Measurements from ENCODE around the gene NDUFAF4. TPM values are rescaled to one million over a fixed set of nuclear protein-coding genes. Genes with fewer than 3 reads are reported as not detected.

NDUFAF4 gene
- total RNA-seq, 4 donors from 2014 or later, result 14.5 to 39.4 (median 27.4) TPM

DNA sequence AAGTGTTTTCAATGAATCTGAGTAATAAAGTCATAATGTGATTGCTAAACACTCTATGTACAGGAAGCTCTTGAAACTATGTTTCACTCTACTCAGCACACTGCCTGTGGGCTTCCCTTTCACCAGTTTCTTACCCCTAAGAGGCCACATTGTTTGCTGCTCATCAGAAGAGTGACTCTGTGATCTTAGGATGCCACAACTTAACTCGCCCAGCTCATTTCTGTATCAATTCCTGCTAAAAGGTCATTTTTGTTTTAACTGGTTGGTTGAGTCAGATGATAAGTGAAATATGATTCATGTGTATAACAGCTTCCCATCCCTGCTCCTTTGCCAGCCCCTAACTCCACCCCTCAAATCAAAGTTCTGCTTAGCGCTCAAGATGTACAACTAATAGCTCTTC lies 9.8 kb upstream of the NDUFAF4 start:
- no peak overlapping the region for H3K27ac ChIP-seq
- 64 to 66% methylated on average over 2 of the region's 2 CpGs for WGBS, 2 donors (ENCODE audit: low coverage in 1 of 2)
- no peak for ATAC-seq
- no peaks in the 10 kb centered on the region for H3K36me3 ChIP-seq
- H3K27me3 ChIP-seq, result peaks cover 6% of the 10 kb centered on the region
- H3K9me3 ChIP-seq, result no peaks in the 10 kb centered on the region
- H3K4me3 ChIP-seq, result no peak overlapping the region
- H3K4me1 ChIP-seq, result no peaks in the 10 kb centered on the region
- TF ChIP-seq, protein P1, sequence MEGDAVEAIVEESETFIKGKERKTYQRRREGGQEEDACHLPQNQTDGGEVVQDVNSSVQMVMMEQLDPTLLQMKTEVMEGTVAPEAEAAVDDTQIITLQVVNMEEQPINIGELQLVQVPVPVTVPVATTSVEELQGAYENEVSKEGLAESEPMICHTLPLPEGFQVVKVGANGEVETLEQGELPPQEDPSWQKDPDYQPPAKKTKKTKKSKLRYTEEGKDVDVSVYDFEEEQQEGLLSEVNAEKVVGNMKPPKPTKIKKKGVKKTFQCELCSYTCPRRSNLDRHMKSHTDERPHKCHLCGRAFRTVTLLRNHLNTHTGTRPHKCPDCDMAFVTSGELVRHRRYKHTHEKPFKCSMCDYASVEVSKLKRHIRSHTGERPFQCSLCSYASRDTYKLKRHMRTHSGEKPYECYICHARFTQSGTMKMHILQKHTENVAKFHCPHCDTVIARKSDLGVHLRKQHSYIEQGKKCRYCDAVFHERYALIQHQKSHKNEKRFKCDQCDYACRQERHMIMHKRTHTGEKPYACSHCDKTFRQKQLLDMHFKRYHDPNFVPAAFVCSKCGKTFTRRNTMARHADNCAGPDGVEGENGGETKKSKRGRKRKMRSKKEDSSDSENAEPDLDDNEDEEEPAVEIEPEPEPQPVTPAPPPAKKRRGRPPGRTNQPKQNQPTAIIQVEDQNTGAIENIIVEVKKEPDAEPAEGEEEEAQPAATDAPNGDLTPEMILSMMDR (IDR thresholded peaks at IDR 0.05), result no peak

GRCh38 chr6:96900873-96901272 lies 3.2 kb upstream of the NDUFAF4 start:
- Histone ChIP-seq H3K27ac (no peak overlapping the region), H3K4me1 (peaks cover 7 to 30% (median 12%) of the 10 kb centered on the region in 3 donors), H3K27me3 (peaks cover 2% of the 10 kb centered on the region), H3K36me3 (peaks cover 0 to 3% of the 10 kb centered on the region in 2 donors), H3K4me3 (no peak overlapping the region), H3K9me3 (no peaks in the 10 kb centered on the region)
- no peak for TF ChIP-seq POLR2A (IDR thresholded peaks at IDR 0.05)
- TF ChIP-seq POLR2AphosphoS5 (IDR thresholded peaks at IDR 0.05), result no peak
- TF ChIP-seq EP300 (IDR thresholded peaks at IDR 0.05), result no peak
- TF ChIP-seq, protein P1 (IDR thresholded peaks at IDR 0.05), result no peak
- WGBS, 2 donors (ENCODE audit: low coverage in 1 of 2), result 62 to 82% methylated on average over 2 of the region's 2 CpGs
- no peak for ATAC-seq

- Histone ChIP-seq H3K27me3 (no peaks in the 10 kb centered on the region), H3K9me3 (no peaks in the 10 kb centered on the region), H3K36me3 (peaks cover 0 to 17% of the 10 kb centered on the region in 2 donors), H3K27ac (peak overlapping the region in 2 of 4 donors; percentile 89 to 91), H3K4me3 (no peak overlapping the region), H3K4me1 (peaks cover 7 to 44% (median 13%) of the 10 kb centered on the region in 3 donors)
- 43 to 45% methylated on average over 2 of the region's 2 CpGs for WGBS, 2 donors (ENCODE audit: low coverage in 1 of 2)
- ATAC-seq, result no peak
- TF ChIP-seq POLR2A (IDR thresholded peaks at IDR 0.05), result no peak
- no peak for TF ChIP-seq EP300 (IDR thresholded peaks at IDR 0.05)
- TF ChIP-seq POLR2AphosphoS5 (IDR thresholded peaks at IDR 0.05), result no peak
- TF ChIP-seq, protein P1 (IDR thresholded peaks at IDR 0.05), result no peak
Measured at GRCh38 chr6:96899451-96899998, 1.8 kb upstream of the NDUFAF4 start.

DNA sequence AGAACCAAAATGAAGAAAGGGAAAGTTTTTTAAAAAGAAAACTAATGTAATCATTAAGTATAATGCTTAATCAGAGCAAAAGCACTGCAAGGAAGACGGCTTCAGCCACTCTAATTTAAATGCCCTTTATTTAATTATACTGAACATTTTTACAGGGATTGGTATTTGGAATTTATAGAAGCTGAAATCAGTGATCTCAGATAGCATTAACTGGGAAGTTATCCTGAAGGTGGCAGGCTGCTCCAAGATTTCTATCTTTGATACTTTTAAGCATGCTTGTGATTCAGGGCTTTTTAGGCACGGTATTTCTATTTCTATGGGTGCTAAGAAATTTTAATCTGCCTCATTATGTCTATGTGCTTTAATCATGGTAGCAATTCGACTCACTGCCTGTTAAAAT lies 1.3 kb upstream of the NDUFAF4 start:
- Histone ChIP-seq H3K4me3 (no peak overlapping the region), H3K9me3 (no peaks in the 10 kb centered on the region), H3K4me1 (peaks cover 7 to 49% (median 13%) of the 10 kb centered on the region in 3 donors), H3K36me3 (peaks cover 0 to 22% of the 10 kb centered on the region in 2 donors), H3K27me3 (no peaks in the 10 kb centered on the region), H3K27ac (peak overlapping the region in 3 of 4 donors; percentile 79 to 91 (median 89))
- no peak for ATAC-seq
- 10% methylated on average over 3 of the region's 3 CpGs for WGBS, 2 donors (ENCODE audit: low coverage in 1 of 2)
- TF ChIP-seq POLR2A (IDR thresholded peaks at IDR 0.05) (no peak), EP300 (IDR thresholded peaks at IDR 0.05) (no peak)
- TF ChIP-seq, protein P1 (IDR thresholded peaks at IDR 0.05), result peak; percentile 22 to 60 (median 40)

- peak overlapping the region; percentile 88 to 97 for H3K4me3 ChIP-seq
- no peaks in the 10 kb centered on the region for H3K27me3 ChIP-seq
- H3K27ac ChIP-seq, result peak overlapping the region; percentile 79 to 94 (median 90)
- no peak for ATAC-seq
- TF ChIP-seq POLR2A (IDR thresholded peaks at IDR 0.05) (no peak), EP300 (IDR thresholded peaks at IDR 0.05) (no peak)
- TF ChIP-seq, protein P1 (IDR thresholded peaks at IDR 0.05), result no peak
- 1 to 2% methylated on average over 10 of the region's 10 CpGs for WGBS, 2 donors (ENCODE audit: low coverage in 1 of 2)
- H3K9me3 ChIP-seq, result no peaks in the 10 kb centered on the region
- peaks cover 0 to 29% of the 10 kb centered on the region in 2 donors for H3K36me3 ChIP-seq
- peaks cover 7 to 51% (median 13%) of the 10 kb centered on the region in 3 donors for H3K4me1 ChIP-seq
Measured at GRCh38 chr6:96898241-96898851, 655 bp upstream of the NDUFAF4 start.

All from gastroesophageal sphincter (tissue), 4 donors.